Measurements from ENCODE around the gene NRIP2.

Gene NRIP2

GRCh38 chr12:2832550-2833127 is 2.2 kb downstream of the NRIP2 start:
- no peak for DNase-seq (ENCODE audit: low read depth)
- TF ChIP-seq, protein P1, sequence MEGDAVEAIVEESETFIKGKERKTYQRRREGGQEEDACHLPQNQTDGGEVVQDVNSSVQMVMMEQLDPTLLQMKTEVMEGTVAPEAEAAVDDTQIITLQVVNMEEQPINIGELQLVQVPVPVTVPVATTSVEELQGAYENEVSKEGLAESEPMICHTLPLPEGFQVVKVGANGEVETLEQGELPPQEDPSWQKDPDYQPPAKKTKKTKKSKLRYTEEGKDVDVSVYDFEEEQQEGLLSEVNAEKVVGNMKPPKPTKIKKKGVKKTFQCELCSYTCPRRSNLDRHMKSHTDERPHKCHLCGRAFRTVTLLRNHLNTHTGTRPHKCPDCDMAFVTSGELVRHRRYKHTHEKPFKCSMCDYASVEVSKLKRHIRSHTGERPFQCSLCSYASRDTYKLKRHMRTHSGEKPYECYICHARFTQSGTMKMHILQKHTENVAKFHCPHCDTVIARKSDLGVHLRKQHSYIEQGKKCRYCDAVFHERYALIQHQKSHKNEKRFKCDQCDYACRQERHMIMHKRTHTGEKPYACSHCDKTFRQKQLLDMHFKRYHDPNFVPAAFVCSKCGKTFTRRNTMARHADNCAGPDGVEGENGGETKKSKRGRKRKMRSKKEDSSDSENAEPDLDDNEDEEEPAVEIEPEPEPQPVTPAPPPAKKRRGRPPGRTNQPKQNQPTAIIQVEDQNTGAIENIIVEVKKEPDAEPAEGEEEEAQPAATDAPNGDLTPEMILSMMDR (IDR thresholded peaks at IDR 0.05; ENCODE audit: control insufficient read depth, extremely low read depth, insufficient read depth): no peak
- H3K4me3 ChIP-seq (ENCODE audit: low read depth, low read length): no peak overlapping the region

- no peak for DNase-seq (ENCODE audit: low read depth)
- TF ChIP-seq, protein P1 (IDR thresholded peaks at IDR 0.05; ENCODE audit: control insufficient read depth, extremely low read depth, insufficient read depth): no peak
- no peak overlapping the region for H3K4me3 ChIP-seq (ENCODE audit: low read depth, low read length)
These were observed 5.6 kb downstream of the NRIP2 start for GRCh38 chr12:2829275-2829674.

DNA sequence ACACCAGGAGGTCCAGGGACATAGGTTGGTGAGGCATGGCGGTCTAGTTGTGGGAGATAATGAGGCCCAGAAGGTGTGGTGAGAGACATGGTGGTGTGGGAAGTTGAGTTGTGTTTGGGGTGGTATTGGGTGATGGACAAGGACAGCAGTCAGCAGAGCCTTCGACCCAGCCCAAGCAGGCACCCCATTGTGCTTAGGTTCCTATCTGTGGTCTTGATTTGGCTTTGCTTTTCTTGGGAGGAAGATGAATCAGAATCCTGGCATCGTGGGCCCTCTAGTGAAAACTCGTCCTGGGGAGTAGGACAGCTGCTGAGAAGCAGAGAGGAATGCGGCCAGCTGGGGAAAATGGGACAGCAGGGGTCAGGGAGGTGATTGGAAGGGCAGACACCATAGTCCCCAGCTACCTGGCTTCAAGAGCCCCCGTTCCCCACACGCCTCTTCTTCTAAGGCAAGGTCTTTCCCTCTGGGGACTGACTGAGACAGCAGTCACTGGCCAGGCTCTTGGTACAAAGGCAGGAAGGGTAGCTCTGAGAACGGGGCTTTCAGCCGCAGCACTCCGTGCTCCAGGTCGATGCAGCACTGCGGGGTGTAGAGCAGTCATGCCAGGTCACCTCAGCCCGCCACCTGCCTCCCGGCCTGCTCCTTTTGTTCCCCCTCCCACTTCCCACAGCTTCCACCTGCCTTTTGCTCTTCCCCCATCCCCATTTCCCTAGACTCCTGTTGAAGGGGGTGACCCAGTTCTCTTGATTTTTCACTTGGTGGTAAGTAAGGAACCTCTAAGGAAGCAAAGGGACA is 7.9 kb downstream of the NRIP2 start:
- no peak overlapping the region for H3K4me3 ChIP-seq (ENCODE audit: low read depth, low read length)
- TF ChIP-seq, protein P1 (IDR thresholded peaks at IDR 0.05; ENCODE audit: control insufficient read depth, extremely low read depth, insufficient read depth): no peak
- DNase-seq (ENCODE audit: low read depth): no peak

GRCh38 chr12:2826036-2826435 is 8.8 kb downstream of the NRIP2 start:
- DNase-seq (ENCODE audit: low read depth): no peak
- H3K4me3 ChIP-seq (ENCODE audit: low read depth, low read length): no peak overlapping the region
- TF ChIP-seq, protein P1 (IDR thresholded peaks at IDR 0.05; ENCODE audit: control insufficient read depth, extremely low read depth, insufficient read depth): no peak

DNA sequence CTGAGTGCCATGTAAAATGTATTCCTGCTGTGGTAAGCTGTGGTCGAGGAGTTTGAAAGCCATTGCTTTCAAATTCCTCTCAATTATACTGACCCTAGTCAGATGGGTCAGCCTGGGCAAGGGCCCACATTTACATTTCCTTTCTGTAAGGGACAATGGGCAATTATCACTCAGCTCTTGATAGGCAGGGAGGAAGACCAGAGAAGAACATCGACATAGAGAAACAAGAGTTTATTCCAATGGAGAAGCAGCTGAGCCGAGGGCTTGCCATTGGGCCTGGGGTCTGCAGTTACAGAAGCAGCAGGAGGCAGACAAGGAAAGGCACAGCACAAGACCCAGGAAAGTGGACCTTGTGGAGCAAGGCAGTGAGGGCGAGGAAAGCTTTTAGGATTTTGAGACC is 9.7 kb downstream of the NRIP2 start:
- TF ChIP-seq, protein P1 (IDR thresholded peaks at IDR 0.05; ENCODE audit: control insufficient read depth, extremely low read depth, insufficient read depth): no peak
- no peak for DNase-seq (ENCODE audit: low read depth)
- H3K4me3 ChIP-seq (ENCODE audit: low read depth, low read length): no peak overlapping the region

DNA sequence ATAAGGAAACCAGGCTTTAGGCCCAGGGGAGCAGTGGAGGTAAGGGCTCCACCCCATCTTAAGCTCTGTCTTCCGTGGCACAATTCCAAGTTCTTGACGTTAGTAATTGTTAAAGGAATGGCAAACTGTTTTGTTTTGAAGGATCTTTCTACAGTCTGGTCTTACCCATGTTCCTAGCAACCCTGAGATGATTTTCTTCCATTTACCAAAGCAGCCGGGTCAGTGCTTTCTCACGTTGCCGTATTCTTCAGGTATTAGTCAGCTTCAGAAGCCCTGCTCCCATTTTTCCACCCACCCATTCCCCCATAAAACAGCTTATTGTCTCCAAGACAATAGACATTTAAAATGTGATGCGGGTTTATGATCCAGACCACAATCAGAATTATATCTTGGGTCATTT is 10.3 kb downstream of the NRIP2 start:
- no peak overlapping the region for H3K4me3 ChIP-seq (ENCODE audit: low read depth, low read length)
- TF ChIP-seq, protein P1 (IDR thresholded peaks at IDR 0.05; ENCODE audit: control insufficient read depth, extremely low read depth, insufficient read depth): no peak
- no peak for DNase-seq (ENCODE audit: low read depth)

All from LNCaP clone FGC (cell line).